Uterus (tissue), 4 donors: ENCODE results near the gene ADORA2A. TPM values are rescaled to one million over a fixed set of nuclear protein-coding genes. Genes with fewer than 3 reads are reported as not detected.

ENCODE experiments used
- DNase-seq, 2 donors: peaks; one replicate each; pipeline ENCODE4 v3.0.0-alpha.2; 2019 to 2020
- H3K27ac ChIP-seq, 2 donors: fragments of 200-600 bp; sonication (generic); 1 replicate in 1 of 2; 2 replicates in 1 of 2; pipeline ENCODE4 v1.5.1; 2016 to 2018
- H3K27me3 ChIP-seq, 2 donors: fragments of 200-600 bp; sonication (generic); one replicate each; pipeline ENCODE4 v1.5.1; 2018 to 2019; ENCODE audit warnings: control low read depth in 1 of 2
- H3K36me3 ChIP-seq, 2 donors: fragments of 200-600 bp; sonication (generic); one replicate each; pipeline ENCODE4 v1.5.1; 2019; ENCODE audit warnings: control low read depth in 1 of 2
- H3K4me1 ChIP-seq, 2 donors: fragments of 200-600 bp; sonication (generic); one replicate each; pipeline ENCODE4 v1.5.1; 2018 to 2019; ENCODE audit warnings: control low read depth in 1 of 2
- H3K4me3 ChIP-seq, 2 donors: fragments of 200-600 bp; sonication (generic); 1 replicate in 1 of 2; 2 replicates in 1 of 2; pipeline ENCODE4 v1.5.1; 2018 to 2019; ENCODE audit warnings: mild to moderate bottlenecking in 1 of 2
- H3K9me3 ChIP-seq, 2 donors: fragments of 200-600 bp; sonication (generic); one replicate each; pipeline ENCODE4 v1.5.1; 2019; ENCODE audit warnings: control low read depth in 1 of 2
- CTCF ChIP-seq, 4 experiments: fragments of 200-600 bp in 2 of 4; fragments of 450-650 bp in 2 of 4; sonication (generic) in 2 of 4; IDR thresholded peaks; one replicate each; pipeline ENCODE4 v1.5.1; 2016 to 2019; ENCODE audit warnings: antibody characterized with exemption in 4 of 4, mild to moderate bottlenecking in 2 of 4, moderate library complexity in 1 of 4
- POLR2A ChIP-seq, 2 donors: fragments of 450-650 bp; IDR thresholded peaks; one replicate each; pipeline ENCODE4 v1.6.1; 2016; ENCODE audit warnings: antibody characterized with exemption in 2 of 2, mild to moderate bottlenecking in 1 of 2, moderate library complexity in 1 of 2
- intact Hi-C: fragments of 100-400 bp; cut with DNase I; formaldehyde crosslinking; loops from one replicate; pipeline ENCODE4 v1.15.1; 2023; ENCODE audit warnings: low total_unique reads
- total RNA-seq, 4 donors: library from RNA; depleted of rRNA in 3 of 4; stranded (reverse); fragments of >200 nt in 3 of 4; gene quantifications; one replicate each; pipeline versions ENCODE4 v1.1.0 to v1.2.4, GENCODE V29; 2014 to 2023
- donor health status: DM: yes; HTN: yes; CAD: no.

The ADORA2A gene
- total RNA-seq, 4 donors from 2014 or later, result 3.3 to 9.9 (median 8.9) TPM; not detected in 1

DNA sequence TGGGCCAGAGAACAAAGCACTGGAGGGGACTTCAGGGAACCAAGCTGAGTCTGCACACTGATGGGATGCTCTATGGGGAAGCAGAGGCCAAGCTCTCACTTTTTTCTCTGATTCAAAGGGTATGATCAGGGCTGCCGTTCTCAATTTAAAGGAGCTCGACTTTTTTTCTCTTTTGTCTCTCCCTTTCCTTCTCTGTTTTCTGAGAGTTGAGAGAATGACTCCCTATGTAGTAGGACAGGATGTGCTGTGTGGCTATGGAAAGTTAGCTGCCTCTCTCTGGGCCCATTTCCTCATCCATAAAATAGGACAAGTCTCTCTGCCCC lies 7.9 kb downstream of the ADORA2A start:
- H3K27me3 ChIP-seq, result no peaks in the 10 kb centered on the region
- no peak overlapping the region for H3K4me3 ChIP-seq
- H3K4me1 ChIP-seq, result peaks cover 0 to 11% of the 10 kb centered on the region in 2 donors
- no peak for DNase-seq
- intact Hi-C loops, result no loop called here
- no peak overlapping the region for H3K27ac ChIP-seq
- H3K36me3 ChIP-seq, result no peaks in the 10 kb centered on the region
- no peak for TF ChIP-seq POLR2A (IDR thresholded peaks at IDR 0.05)
- no peak for TF ChIP-seq CTCF (IDR thresholded peaks at IDR 0.05)
- H3K9me3 ChIP-seq, result no peaks in the 10 kb centered on the region

DNA sequence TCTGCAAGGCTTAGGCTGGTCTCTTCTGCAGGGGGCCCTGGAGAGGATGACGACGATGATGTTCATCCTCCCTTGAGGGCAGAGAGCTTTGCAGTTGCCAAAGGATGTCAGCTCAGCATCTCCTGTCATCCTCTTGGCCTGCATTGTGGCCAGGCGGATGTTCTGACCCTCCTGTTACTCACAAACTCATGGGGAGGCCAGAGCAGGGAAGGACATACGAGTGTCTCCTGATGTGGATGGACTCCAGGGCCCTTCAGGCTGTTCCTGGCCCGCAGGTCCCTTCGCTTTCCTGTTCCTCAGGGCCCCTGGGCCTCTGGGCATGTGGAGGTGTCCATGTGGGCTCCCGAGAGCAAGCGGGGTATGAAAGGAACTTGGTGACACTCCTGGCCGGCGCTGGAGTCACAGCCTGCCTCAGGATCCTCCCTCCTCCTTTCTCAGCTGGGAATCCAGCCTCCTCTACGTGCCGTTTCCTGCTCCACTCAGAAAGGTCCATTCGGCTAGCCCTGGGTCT lies 8.5 kb downstream of the ADORA2A start:
- no peak for DNase-seq
- intact Hi-C loops, result no loop called here
- H3K27ac ChIP-seq, result no peak overlapping the region

DNA sequence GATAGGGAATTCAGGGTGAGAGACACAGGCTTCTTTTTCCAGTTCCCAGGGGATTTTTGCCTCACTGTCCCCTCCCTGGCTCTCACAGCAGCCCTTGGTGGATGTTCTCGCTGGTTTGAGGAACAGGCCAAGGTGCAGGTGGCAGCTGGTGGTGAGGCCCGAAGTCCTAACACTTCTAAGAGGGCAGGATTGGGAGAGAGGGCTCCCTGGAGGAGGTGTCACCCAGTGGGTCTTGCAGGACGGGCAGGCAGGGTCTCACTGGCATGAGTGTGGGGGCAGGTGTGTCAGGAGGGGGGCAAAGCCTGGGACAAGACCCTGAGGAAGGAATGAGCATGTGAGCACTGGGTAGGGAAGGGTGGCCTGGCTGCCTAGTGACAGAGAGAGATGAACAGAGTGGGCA lies 9.2 kb downstream of the ADORA2A start:
- no peak overlapping the region for H3K4me3 ChIP-seq
- peaks cover 0 to 11% of the 10 kb centered on the region in 2 donors for H3K4me1 ChIP-seq
- no peak overlapping the region for H3K27ac ChIP-seq
- no peaks in the 10 kb centered on the region for H3K36me3 ChIP-seq
- no peak for DNase-seq
- intact Hi-C loops, result no loop called here
- H3K9me3 ChIP-seq, result no peaks in the 10 kb centered on the region
- no peak for TF ChIP-seq CTCF (IDR thresholded peaks at IDR 0.05)
- no peak for TF ChIP-seq POLR2A (IDR thresholded peaks at IDR 0.05)
- H3K27me3 ChIP-seq, result no peaks in the 10 kb centered on the region

More for the DNA sequence above, 8.5 kb downstream of the ADORA2A start:
- Histone ChIP-seq H3K27me3 (no peaks in the 10 kb centered on the region), H3K4me1 (peaks cover 0 to 11% of the 10 kb centered on the region in 2 donors), H3K4me3 (no peak overlapping the region), H3K36me3 (no peaks in the 10 kb centered on the region), H3K9me3 (no peaks in the 10 kb centered on the region)
- TF ChIP-seq POLR2A (IDR thresholded peaks at IDR 0.05) (no peak), CTCF (IDR thresholded peaks at IDR 0.05) (no peak)

DNA sequence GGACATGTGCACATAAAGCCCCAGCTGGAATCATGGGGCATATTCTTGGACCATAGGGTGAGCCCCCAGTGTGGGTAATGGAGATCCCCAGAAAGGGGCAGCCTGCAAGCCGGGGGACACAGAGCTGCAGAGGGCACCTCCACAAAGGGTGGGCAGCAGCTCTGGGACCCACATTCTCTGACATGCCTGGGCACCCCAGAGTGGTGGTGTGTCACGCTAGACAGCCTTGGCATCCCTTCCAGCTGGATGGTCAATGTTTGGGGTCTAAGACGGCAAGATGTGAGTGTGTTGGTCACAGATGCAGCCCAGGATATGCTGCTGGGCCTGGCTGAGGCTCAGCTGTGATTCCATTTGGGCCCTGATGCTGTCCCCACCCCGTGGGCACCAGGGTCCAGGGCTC lies 9.7 kb downstream of the ADORA2A start:
- no peaks in the 10 kb centered on the region for H3K9me3 ChIP-seq
- TF ChIP-seq CTCF (IDR thresholded peaks at IDR 0.05) (no peak), POLR2A (IDR thresholded peaks at IDR 0.05) (no peak)
- no peaks in the 10 kb centered on the region for H3K27me3 ChIP-seq
- intact Hi-C loops, result no loop called here
- H3K36me3 ChIP-seq, result no peaks in the 10 kb centered on the region
- H3K4me3 ChIP-seq, result no peak overlapping the region
- H3K27ac ChIP-seq, result no peak overlapping the region
- peaks cover 0 to 8% of the 10 kb centered on the region in 2 donors for H3K4me1 ChIP-seq
- DNase-seq, result no peak

DNA sequence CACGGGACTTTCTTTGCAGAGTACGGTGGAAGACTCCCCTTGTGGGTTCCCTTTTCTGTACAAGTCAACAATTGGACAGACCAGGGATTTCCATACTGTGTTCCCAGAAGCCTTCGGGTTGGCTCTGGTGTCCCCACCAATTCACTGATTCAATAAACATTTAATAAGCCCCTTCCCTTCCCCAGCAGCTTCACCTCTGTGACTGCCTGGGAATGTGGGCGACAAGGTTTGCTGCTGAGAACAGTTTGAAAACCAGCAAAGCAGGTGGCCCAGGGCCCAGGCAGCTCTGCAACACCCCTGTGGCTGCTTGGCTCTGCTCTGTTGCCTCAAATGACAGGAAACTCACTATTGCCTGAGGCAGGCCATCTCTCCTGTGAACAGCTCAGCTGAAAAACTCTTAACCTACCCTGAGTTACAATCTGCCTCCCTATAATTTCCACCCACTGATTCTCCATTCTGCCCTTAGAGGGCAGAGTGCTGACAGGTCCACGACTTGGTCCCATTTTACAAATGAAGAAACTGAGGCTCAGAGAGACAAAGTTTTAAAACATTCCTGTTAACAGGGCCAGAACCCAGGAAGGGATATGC lies 10.4 kb downstream of the ADORA2A start:
- H3K27me3 ChIP-seq, result no peaks in the 10 kb centered on the region
- intact Hi-C loops, result no loop called here
- DNase-seq, result no peak
- H3K36me3 ChIP-seq, result no peaks in the 10 kb centered on the region
- TF ChIP-seq POLR2A (IDR thresholded peaks at IDR 0.05) (no peak), CTCF (IDR thresholded peaks at IDR 0.05) (no peak)
- H3K9me3 ChIP-seq, result no peaks in the 10 kb centered on the region
- no peak overlapping the region for H3K4me3 ChIP-seq
- peaks cover 0 to under 1% of the 10 kb centered on the region in 2 donors for H3K4me1 ChIP-seq
- H3K27ac ChIP-seq, result no peak overlapping the region
